Measurements from ENCODE around the gene PEAK1. TPM values are rescaled to one million over a fixed set of nuclear protein-coding genes. Genes with fewer than 3 reads are reported as not detected.

Gene PEAK1
- total and polyA plus RNA-seq, 8 donors, result 58.3 to 86.9 (median 64.3) TPM

DNA sequence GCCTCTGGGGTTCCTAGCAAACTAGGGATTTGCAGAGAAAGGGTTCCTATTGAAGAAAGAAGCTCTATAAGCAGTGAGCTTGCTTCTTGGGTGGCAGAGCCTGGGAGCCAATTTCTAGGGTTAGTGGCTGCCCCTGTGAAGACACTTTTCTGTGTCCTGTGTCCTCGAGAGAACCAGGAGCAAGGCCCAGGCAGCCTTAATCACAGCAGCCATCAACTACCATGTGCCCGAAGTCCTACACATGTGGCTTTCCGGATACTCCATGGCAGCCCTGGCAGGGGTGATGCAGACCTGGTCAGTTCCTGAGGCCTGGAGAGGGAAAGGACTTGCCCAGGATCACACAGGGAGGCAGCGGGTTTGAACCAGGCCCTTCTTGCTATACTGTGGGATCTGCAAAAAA, 321.3 kb downstream of the PEAK1 start:
- H3K4me3 ChIP-seq, result no peak overlapping the region
- no peaks in the 10 kb centered on the region for H3K4me1 ChIP-seq
- ATAC-seq (no peak), DNase-seq (no peak)
- TF ChIP-seq, protein P1, sequence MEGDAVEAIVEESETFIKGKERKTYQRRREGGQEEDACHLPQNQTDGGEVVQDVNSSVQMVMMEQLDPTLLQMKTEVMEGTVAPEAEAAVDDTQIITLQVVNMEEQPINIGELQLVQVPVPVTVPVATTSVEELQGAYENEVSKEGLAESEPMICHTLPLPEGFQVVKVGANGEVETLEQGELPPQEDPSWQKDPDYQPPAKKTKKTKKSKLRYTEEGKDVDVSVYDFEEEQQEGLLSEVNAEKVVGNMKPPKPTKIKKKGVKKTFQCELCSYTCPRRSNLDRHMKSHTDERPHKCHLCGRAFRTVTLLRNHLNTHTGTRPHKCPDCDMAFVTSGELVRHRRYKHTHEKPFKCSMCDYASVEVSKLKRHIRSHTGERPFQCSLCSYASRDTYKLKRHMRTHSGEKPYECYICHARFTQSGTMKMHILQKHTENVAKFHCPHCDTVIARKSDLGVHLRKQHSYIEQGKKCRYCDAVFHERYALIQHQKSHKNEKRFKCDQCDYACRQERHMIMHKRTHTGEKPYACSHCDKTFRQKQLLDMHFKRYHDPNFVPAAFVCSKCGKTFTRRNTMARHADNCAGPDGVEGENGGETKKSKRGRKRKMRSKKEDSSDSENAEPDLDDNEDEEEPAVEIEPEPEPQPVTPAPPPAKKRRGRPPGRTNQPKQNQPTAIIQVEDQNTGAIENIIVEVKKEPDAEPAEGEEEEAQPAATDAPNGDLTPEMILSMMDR (IDR thresholded peaks at IDR 0.05), result no peak
- no peaks in the 10 kb centered on the region for H3K9me3 ChIP-seq
- no peaks in the 10 kb centered on the region for H3K27me3 ChIP-seq
- no peak overlapping the region for H3K27ac ChIP-seq
- intact Hi-C loops (cut with DNase I), result no loop called here
- H3K36me3 ChIP-seq, result no peaks in the 10 kb centered on the region

DNA sequence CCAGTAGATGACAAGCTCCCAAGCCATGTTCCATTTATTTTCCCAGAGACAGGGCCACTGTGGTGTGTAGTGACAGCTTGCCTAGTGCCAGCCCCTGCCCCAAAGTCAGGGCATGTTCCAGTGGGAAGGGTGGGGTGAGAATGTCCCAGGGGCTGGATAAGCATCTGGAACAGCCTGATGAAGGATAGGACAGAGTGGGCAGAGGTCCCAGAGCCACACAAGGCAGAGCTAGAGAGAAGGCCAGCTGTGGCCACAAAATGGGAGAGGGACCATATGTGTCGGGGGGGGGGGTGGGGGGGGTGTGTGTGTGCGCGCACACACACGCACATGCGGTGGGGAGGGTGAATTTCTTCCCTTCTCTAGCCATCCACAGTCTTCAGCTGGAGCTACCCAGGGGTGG, 322.0 kb downstream of the PEAK1 start:
- H3K27me3 ChIP-seq, result no peaks in the 10 kb centered on the region
- no peaks in the 10 kb centered on the region for H3K36me3 ChIP-seq
- TF ChIP-seq, protein P1 (IDR thresholded peaks at IDR 0.05), result no peak
- intact Hi-C loops (cut with DNase I), result no loop called here
- ATAC-seq, result no peak
- H3K9me3 ChIP-seq, result no peaks in the 10 kb centered on the region
- no peaks in the 10 kb centered on the region for H3K4me1 ChIP-seq
- no peak overlapping the region for H3K4me3 ChIP-seq
- no peak for DNase-seq
- H3K27ac ChIP-seq, result no peak overlapping the region

DNA sequence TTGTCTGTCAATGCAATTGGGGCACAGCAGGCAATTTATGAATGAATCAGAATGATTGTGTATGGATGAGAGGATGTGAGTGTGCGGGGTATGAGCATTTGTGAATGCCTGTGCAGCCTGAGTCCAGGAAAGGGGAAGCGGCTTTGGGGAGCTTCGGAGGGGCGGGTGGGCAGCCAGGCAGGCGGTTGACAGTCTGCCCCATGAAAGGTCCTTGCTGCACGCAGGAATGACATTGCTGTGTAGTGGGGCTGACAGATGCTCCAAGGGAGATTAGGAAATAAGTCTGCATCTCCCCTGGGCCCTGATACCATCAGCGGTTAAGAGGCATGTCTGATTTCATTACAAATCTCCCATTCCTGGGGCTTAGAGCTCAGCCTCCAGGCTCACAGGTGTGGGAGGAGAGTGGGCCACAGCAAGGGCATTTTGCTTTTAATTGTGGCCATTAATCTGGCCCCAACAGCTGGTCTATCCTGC, 322.6 kb downstream of the PEAK1 start:
- Histone ChIP-seq H3K36me3 (no peaks in the 10 kb centered on the region), H3K27ac (no peak overlapping the region), H3K9me3 (no peaks in the 10 kb centered on the region), H3K27me3 (no peaks in the 10 kb centered on the region), H3K4me1 (no peaks in the 10 kb centered on the region), H3K4me3 (no peak overlapping the region)
- intact Hi-C loops (cut with DNase I), result no loop called here
- TF ChIP-seq, protein P1 (IDR thresholded peaks at IDR 0.05), result no peak
- DNase-seq, result no peak
- ATAC-seq, result no peak

DNA sequence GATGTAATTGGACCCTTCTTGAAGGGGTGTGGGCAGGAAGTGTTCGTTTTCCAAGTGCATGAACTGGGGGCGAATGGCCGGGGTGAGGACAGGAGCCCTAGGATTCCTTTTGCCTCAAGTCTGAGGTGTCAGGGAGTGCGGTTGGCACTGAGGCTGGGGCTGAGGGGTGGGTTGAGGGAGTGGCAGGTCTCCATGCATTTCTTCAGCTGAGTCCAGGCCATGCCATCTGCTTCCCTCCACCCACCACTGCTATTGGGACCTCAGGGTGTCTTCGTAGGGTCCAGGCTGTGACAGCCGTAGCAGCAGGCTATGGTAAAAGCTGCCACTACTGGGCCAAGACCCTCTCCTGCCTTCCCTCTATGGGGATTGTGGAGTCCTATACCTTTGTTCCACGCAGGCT, 323.4 kb downstream of the PEAK1 start:
- no peak for ATAC-seq
- Histone ChIP-seq H3K36me3 (no peaks in the 10 kb centered on the region), H3K4me1 (no peaks in the 10 kb centered on the region), H3K27me3 (no peaks in the 10 kb centered on the region), H3K9me3 (no peaks in the 10 kb centered on the region), H3K4me3 (no peak overlapping the region), H3K27ac (no peak overlapping the region)
- DNase-seq, result no peak
- TF ChIP-seq, protein P1 (IDR thresholded peaks at IDR 0.05), result no peak
- intact Hi-C loops (cut with DNase I), result no loop called here

DNA sequence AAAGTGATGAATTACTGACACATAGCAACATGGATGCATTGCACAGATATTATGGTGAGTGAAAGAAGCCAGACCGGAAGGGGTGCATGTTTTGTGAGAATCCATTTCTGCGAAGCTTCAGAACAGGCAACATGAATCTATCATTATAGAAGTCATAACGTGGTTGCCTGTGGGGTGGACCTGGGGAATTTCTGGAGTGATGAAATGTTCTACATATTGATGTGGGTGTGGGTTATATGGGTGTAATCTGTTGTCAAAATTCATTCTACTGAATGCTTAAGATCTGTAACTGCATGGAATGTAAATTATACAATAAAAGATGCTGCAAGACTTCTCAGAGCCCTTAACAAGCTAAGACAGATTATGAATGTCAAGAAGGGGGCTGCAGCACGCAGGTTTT, 323.8 kb downstream of the PEAK1 start:
- Histone ChIP-seq H3K4me1 (no peaks in the 10 kb centered on the region), H3K36me3 (no peaks in the 10 kb centered on the region), H3K4me3 (no peak overlapping the region), H3K9me3 (no peaks in the 10 kb centered on the region), H3K27me3 (no peaks in the 10 kb centered on the region), H3K27ac (no peak overlapping the region)
- intact Hi-C loops (cut with DNase I), result no loop called here
- no peak for ATAC-seq
- TF ChIP-seq, protein P1 (IDR thresholded peaks at IDR 0.05), result no peak
- DNase-seq, result no peak
